K562 (cell line): ENCODE data around the gene MLH3. TPM values are rescaled to one million over a fixed set of nuclear protein-coding genes. Genes with fewer than 3 reads are reported as not detected.
A peak's percentile ranks its signal among the peaks of the same experiment; 100 is the strongest.

Experiments used
- BDP1 ChIP-seq: IDR thresholded peaks from 3 replicates; pipeline ENCODE4 v1.6.1; 2011; ENCODE audit not compliant: insufficient read length, insufficient read depth
- CEBPG ChIP-seq, 3 experiments: fragments of 200-800 bp in 1 of 3; sonication (Bioruptor generic) in 1 of 3; sonication (generic) in 1 of 3; formaldehyde crosslinking in 1 of 3; IDR thresholded peaks in 2 of 3; conservative IDR thresholded peaks in 1 of 3; 2 replicates each; pipeline versions ENCODE4 v1.6.1 to v1.8.0; 2016 to 2022; ENCODE audit warnings: missing compliant biosample characterization in 2 of 3, missing genetic modification characterization in 2 of 3, mild to moderate bottlenecking in 1 of 3, missing genetic modification reagents in 1 of 3
- ELF1 ChIP-seq: fragments of 200-800 bp; sonication (Bioruptor generic); IDR thresholded peaks from 2 replicates; pipeline ENCODE4 v1.6.1; 2016; ENCODE audit warnings: missing genetic modification characterization, missing compliant biosample characterization
- HNRNPK ChIP-seq: fragments of 200-400 bp; formaldehyde crosslinking; IDR thresholded peaks from one replicate; pipeline ENCODE4 v1.6.1; 2018; ENCODE audit warnings: mild to moderate bottlenecking, low read depth, low read length; ENCODE audit not compliant: poor library complexity, severe bottlenecking
- JUN ChIP-seq, 2 experiments: sonication (generic) in 1 of 2; formaldehyde crosslinking in 1 of 2; IDR thresholded peaks; 2 replicates each; pipeline versions ENCODE4 v1.6.1 to v1.8.0; 2012 to 2022; ENCODE audit warnings: borderline replicate concordance in 2 of 2, mild to moderate bottlenecking in 2 of 2, improper control_type of control experiment in 1 of 2, low read depth in 1 of 2, low read length in 1 of 2, missing genetic modification reagents in 1 of 2
- PYGO2 ChIP-seq: fragments of 450-650 bp; IDR thresholded peaks from 2 replicates; pipeline ENCODE4 v1.6.1; 2016; ENCODE audit warnings: mild to moderate bottlenecking, missing genetic modification characterization, moderate library complexity, missing compliant biosample characterization
- SIN3A ChIP-seq, 2 experiments: fragments of 150-350 bp in 1 of 2; IDR thresholded peaks; 2 replicates each; pipeline ENCODE4 v1.6.1; 2011 to 2016; ENCODE audit warnings: borderline replicate concordance in 2 of 2, low read depth in 2 of 2, low read length in 2 of 2, mild to moderate bottlenecking in 2 of 2, moderate library complexity in 2 of 2; ENCODE audit not compliant: control insufficient read depth in 1 of 2
- SUPT5H ChIP-seq: fragments of 450-650 bp; IDR thresholded peaks from 2 replicates; pipeline ENCODE4 v1.6.1; 2016
- TOE1 ChIP-seq, 2 experiments: fragments of 450-650 bp in 1 of 2; sonication (generic) in 1 of 2; formaldehyde crosslinking in 1 of 2; IDR thresholded peaks; 2 replicates each; pipeline versions ENCODE4 v1.7.1 to v1.8.0; 2016 to 2022; ENCODE audit warnings: borderline replicate concordance in 2 of 2, mild to moderate bottlenecking in 2 of 2, antibody characterized with exemption in 1 of 2, inconsistent platforms in 1 of 2, low read depth in 1 of 2, missing genetic modification reagents in 1 of 2, moderate library complexity in 1 of 2
- TRIM24 ChIP-seq, 2 experiments: fragments of 450-650 bp; IDR thresholded peaks; 2 replicates each; pipeline ENCODE4 v1.6.1; 2016
- polyA plus RNA-seq, 8 experiments: library from polyadenylated mRNA; depleted of rRNA in 4 of 8; stranded (reverse) in 5 of 8; unstranded in 3 of 8; fragments of >200 nt; fragmentation: Nextera tagmentation in 2 of 8; fragmentation: Illumina TruSeq in 1 of 8; extraction: Ambion mirVana in 2 of 8; extraction: Trizol in 1 of 8; gene quantifications; 2 replicates each; pipeline versions ENCODE4 v1.2.1 to v1.2.3, GENCODE V29; 2011 to 2014; ENCODE audit warnings: inconsistent platforms in 1 of 8, missing spikeins in 1 of 8
- total RNA-seq, 7 experiments: library from RNA; depleted of rRNA in 6 of 7; stranded (reverse); fragments of >200 nt in 6 of 7; fragmentation: Illumina TruSeq in 2 of 7; extraction: Trizol in 2 of 7; gene quantifications; 2 replicates each; pipeline versions ENCODE4 v1.2.1 to v1.2.3, GENCODE V29; 2011 to 2021; ENCODE audit warnings: low replicate concordance in 1 of 7
- TF ChIP-seq, protein P1 (sequence below): conservative IDR thresholded peaks from 2 replicates; pipeline ENCODE4 v1.6.1; 2011; ENCODE audit warnings: low read depth, mild to moderate bottlenecking, low read length; ENCODE audit not compliant: control insufficient read depth
- TF ChIP-seq, protein P2 (sequence below): fragments of 250-450 bp; sonication (Bioruptor Pico); IDR thresholded peaks from 2 replicates; pipeline ENCODE4 v1.8.0; 2021; ENCODE audit warnings: moderate library complexity, mild to moderate bottlenecking, inconsistent platforms
- TF ChIP-seq, protein P3 (sequence below): fragments of 250-450 bp; sonication (Bioruptor Pico); IDR thresholded peaks from 2 replicates; pipeline ENCODE4 v1.4.0; 2020; ENCODE audit warnings: mild to moderate bottlenecking, moderate library complexity
- TF ChIP-seq, protein P4 (sequence below): fragments of 450-650 bp; IDR thresholded peaks from 2 replicates; pipeline ENCODE4 v1.6.1; 2016; ENCODE audit warnings: antibody characterized with exemption
- TF ChIP-seq, protein P5 (sequence below): fragments of 450-650 bp; conservative IDR thresholded peaks from 2 replicates; pipeline ENCODE4 v1.6.1; 2016; ENCODE audit warnings: missing genetic modification characterization, low read depth, mild to moderate bottlenecking, missing compliant biosample characterization, moderate library complexity

The MLH3 gene
- total and polyA plus RNA-seq, 9 of the 15 experiments (the other 6 are each of a cell fraction or from before 2014, with no cell fraction given), result 5.9 to 15.3 (median 10.7) TPM

DNA sequence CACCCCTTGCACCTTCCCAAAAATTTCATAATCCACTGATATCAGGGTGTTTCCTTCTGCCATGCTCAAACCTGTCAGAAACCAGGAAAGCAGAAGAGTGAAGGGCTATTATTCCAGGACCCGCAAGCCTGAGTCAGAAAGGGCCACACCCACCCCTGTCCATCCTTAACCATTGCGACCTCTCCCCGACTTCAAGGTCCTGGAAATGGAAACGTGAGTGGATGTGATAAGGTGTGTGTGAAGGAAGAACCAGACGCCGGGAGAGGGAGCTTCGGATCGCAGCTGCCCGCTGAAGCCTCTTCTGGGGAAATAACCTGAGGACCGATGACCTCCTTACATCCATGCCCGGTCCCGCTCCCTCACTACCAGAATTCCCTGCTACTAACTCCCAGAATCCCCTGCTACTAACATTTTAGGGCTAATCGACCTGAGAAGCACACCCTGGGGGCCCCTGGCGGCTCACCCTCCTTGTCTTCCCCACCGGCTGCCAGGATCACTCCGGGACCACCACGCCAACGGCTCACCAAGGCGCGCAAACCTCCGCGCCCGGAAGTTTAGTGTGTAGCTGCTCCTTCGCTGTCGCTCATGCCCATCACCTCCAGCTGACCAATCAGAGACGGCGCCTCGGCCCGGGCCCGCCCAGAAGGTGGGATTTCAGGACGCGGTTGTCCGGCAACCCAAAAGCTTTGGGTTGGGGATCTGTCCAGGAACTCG, 12.4 kb upstream of the MLH3 start, which contains the start of gene ACYP1 (continued):
- TF ChIP-seq, protein P1, sequence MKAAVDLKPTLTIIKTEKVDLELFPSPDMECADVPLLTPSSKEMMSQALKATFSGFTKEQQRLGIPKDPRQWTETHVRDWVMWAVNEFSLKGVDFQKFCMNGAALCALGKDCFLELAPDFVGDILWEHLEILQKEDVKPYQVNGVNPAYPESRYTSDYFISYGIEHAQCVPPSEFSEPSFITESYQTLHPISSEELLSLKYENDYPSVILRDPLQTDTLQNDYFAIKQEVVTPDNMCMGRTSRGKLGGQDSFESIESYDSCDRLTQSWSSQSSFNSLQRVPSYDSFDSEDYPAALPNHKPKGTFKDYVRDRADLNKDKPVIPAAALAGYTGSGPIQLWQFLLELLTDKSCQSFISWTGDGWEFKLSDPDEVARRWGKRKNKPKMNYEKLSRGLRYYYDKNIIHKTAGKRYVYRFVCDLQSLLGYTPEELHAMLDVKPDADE, result no peak
- no peak for TF ChIP-seq TRIM24 (IDR thresholded peaks at IDR 0.05)
- TF ChIP-seq, protein P2, sequence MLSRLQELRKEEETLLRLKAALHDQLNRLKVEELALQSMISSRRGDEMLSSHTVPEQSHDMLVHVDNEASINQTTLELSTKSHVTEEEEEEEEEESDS (CRISPR knock-in tag), result no peak
- TF ChIP-seq, protein P3, sequence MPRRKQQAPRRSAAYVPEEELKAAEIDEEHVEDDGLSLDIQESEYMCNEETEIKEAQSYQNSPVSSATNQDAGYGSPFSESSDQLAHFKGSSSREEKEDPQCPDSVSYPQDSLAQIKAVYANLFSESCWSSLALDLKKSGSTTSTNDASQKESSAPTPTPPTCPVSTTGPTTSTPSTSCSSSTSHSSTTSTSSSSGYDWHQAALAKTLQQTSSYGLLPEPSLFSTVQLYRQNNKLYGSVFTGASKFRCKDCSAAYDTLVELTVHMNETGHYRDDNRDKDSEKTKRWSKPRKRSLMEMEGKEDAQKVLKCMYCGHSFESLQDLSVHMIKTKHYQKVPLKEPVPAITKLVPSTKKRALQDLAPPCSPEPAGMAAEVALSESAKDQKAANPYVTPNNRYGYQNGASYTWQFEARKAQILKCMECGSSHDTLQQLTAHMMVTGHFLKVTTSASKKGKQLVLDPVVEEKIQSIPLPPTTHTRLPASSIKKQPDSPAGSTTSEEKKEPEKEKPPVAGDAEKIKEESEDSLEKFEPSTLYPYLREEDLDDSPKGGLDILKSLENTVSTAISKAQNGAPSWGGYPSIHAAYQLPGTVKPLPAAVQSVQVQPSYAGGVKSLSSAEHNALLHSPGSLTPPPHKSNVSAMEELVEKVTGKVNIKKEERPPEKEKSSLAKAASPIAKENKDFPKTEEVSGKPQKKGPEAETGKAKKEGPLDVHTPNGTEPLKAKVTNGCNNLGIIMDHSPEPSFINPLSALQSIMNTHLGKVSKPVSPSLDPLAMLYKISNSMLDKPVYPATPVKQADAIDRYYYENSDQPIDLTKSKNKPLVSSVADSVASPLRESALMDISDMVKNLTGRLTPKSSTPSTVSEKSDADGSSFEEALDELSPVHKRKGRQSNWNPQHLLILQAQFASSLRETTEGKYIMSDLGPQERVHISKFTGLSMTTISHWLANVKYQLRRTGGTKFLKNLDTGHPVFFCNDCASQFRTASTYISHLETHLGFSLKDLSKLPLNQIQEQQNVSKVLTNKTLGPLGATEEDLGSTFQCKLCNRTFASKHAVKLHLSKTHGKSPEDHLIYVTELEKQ, result no peak
- TF ChIP-seq, protein P4, sequence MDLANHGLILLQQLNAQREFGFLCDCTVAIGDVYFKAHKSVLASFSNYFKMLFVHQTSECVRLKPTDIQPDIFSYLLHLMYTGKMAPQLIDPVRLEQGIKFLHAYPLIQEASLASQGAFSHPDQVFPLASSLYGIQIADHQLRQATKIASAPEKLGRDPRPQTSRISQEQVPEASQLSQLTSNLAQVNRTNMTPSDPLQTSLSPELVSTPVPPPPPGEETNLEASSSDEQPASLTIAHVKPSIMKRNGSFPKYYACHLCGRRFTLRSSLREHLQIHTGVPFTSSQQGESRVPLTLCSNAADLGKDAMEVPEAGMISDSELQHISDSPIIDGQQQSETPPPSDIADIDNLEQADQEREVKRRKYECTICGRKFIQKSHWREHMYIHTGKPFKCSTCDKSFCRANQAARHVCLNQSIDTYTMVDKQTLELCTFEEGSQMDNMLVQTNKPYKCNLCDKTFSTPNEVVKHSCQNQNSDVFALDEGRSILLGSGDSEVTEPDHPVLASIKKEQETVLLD, result no peak
- no peak for TF ChIP-seq PYGO2 (tag)
- no peak for TF ChIP-seq CEBPG (CRISPR knock-in tag; IDR thresholded peaks at IDR 0.05)
- TF ChIP-seq CEBPG (tag; conservative IDR thresholded peaks at IDR 0.05 in 1 of 2, IDR thresholded peaks at IDR 0.05 in 1 of 2), result no peak
- TF ChIP-seq SUPT5H, result peak; percentile 73
- no peak for TF ChIP-seq HNRNPK
- TF ChIP-seq ELF1 (tag), result peak; percentile 44
- no peak for TF ChIP-seq TOE1 (IDR thresholded peaks at IDR 0.05; ENCODE audit: borderline replicate concordance)
- TF ChIP-seq TOE1 (CRISPR knock-in tag; IDR thresholded peaks at IDR 0.05; ENCODE audit: borderline replicate concordance, low read depth), result no peak
- TF ChIP-seq, protein P5, sequence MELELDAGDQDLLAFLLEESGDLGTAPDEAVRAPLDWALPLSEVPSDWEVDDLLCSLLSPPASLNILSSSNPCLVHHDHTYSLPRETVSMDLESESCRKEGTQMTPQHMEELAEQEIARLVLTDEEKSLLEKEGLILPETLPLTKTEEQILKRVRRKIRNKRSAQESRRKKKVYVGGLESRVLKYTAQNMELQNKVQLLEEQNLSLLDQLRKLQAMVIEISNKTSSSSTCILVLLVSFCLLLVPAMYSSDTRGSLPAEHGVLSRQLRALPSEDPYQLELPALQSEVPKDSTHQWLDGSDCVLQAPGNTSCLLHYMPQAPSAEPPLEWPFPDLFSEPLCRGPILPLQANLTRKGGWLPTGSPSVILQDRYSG (tag), result no peak
- TF ChIP-seq BDP1, result no peak
- TF ChIP-seq SIN3A (IDR thresholded peaks at IDR 0.05; ENCODE audit: borderline replicate concordance in 2 of 2, control insufficient read depth in 1 of 2, low read depth in 2 of 2, low read length in 2 of 2), result peak in 1 of 2 experiments; percentile 21; a peak in 2 of 4 replicates
- TF ChIP-seq JUN (IDR thresholded peaks at IDR 0.05; ENCODE audit: borderline replicate concordance, low read depth, low read length), result no peak
- TF ChIP-seq JUN (CRISPR knock-in tag; IDR thresholded peaks at IDR 0.05; ENCODE audit: borderline replicate concordance), result no peak
